GM10266 (cell line): ENCODE measurements around the gene BTBD9.

Experiments
- DNase-seq: peaks from one replicate; pipeline ENCODE4 v3.0.0; 2012; ENCODE audit errors: extremely low spot score
- TF ChIP-seq, protein P1 (sequence below): IDR thresholded peaks from 2 replicates; pipeline ENCODE4 v1.5.1; 2012; ENCODE audit warnings: mild to moderate bottlenecking, low read depth; ENCODE audit not compliant: control insufficient read depth, insufficient read depth; ENCODE audit errors: missing control alignments

Gene BTBD9

DNA sequence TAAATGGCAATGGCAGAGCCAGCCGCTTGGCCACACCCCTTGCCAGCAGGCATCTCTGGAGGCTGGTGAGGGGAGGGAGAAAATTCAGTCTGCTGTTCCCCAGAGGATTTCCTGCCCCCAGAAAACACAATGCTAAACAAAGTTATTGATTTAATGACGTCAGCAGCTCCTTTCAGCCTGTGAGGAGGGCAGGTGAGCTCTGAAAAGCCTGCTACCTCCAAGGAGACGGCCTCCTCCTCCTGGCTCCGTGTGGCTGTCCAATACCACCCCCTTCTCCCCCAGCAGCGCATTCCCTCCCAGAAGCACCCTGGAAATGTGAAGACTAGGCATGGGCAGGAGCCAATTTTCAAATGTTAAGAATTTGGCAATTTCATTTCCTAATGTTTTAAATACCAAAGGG lies 427.1 kb downstream of the BTBD9 start:
- no peak for DNase-seq

DNA sequence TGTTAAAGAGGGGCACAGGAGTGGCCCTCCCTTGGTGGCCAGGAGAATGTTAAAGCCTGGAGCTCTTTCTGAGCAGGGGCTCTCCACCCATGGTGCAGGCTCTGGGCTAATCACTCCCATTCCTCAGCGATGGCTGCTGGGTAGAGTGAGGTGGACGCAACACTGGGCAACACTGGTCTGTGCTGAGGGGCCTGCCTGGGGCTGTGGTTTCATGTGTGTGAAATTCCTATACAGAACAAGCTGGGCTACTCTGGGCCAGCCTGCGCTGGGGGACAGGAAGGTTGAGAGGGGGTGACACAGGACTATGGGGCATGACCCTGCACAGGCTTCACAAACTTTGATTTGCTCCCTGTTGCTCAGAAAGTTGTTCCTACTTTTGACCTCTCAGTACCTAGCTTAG lies 427.6 kb downstream of the BTBD9 start:
- DNase-seq: no peak
- TF ChIP-seq, protein P1, sequence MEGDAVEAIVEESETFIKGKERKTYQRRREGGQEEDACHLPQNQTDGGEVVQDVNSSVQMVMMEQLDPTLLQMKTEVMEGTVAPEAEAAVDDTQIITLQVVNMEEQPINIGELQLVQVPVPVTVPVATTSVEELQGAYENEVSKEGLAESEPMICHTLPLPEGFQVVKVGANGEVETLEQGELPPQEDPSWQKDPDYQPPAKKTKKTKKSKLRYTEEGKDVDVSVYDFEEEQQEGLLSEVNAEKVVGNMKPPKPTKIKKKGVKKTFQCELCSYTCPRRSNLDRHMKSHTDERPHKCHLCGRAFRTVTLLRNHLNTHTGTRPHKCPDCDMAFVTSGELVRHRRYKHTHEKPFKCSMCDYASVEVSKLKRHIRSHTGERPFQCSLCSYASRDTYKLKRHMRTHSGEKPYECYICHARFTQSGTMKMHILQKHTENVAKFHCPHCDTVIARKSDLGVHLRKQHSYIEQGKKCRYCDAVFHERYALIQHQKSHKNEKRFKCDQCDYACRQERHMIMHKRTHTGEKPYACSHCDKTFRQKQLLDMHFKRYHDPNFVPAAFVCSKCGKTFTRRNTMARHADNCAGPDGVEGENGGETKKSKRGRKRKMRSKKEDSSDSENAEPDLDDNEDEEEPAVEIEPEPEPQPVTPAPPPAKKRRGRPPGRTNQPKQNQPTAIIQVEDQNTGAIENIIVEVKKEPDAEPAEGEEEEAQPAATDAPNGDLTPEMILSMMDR: no peak

More for the DNA sequence above, 427.1 kb downstream of the BTBD9 start:
- TF ChIP-seq, protein P1: no peak

DNA sequence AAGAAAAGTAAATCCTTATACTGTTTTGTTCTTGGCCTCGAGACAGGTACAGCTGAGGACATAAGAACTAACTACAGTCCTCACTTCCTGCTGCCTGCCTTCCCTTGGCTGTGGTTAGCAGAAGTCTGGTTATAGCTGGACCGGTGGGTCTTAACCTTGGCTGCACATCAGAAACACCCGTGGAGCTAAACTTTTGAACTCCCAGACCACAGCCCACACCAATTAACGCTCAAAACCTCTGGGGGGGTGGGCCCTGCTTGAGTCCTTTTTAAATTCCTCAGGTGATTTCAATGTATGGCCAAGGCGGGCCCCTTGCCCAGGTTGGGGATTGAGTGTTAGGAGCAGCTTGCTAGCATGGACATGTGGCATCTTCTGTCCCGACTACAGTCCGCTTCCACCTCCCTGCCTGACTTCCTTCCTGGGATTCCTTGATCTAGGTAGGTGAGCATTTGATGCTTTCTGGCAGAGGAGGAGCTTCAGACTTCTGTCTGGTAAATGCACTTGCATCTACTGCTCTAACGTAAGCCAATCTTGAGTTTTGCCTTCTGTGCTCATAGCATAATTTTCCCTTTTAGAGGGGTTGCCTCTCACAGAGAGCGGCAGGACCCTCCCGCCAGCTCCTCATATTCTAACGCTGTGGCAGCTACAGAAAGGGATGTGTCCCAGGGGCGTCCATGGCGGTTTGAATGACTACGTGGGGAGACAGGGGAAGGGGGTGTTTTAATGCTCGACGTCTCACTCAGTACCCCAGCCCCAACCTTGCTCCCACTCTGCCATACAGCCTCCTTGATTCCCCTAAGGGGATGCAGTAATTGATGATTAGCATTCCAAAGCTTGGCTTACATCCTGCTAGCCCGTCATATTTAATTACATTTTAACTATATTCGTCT lies 430.1 kb downstream of the BTBD9 start:
- no peak for DNase-seq

DNA sequence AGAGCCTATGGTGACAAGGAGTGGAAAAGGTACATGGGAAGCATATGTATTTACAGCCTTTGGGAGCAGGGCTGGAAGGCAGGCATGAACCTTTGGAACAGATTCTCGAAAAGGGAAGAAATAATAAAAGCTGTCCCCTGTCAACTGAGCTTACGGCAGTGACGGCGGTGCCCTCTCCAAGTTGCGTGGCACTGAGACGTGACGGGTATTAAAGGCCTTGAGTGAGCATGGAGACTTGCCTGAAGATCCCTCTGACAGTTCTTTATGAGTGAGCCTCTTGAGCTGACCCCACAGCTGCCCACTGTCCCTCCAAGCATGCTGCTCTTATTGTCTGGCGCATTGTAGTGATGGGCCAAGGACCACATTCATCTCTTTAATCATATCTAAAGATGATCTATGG lies 431.7 kb downstream of the BTBD9 start:
- TF ChIP-seq, protein P1: no peak
- no peak for DNase-seq

More for the DNA sequence above, 430.1 kb downstream of the BTBD9 start:
- TF ChIP-seq, protein P1: no peak

DNA sequence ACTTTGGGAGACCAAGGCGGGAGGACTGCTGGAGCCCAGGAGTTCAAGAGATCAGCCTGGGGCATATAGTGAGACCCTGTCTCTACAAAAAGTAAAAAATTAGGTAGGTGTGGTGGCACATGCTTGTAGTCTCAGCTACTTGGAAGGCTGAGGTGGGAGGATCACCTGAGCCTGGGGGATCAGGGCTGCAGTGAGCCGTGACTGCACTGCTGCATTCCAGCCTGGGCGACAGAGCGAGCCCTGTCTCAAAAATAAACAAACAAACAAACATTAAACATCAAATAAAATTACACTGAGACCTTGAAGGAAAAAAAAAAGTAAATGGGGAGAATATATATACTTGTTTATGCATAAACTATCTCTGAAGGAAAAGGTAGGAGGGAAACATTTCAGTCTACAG lies 432.4 kb downstream of the BTBD9 start:
- TF ChIP-seq, protein P1: no peak
- DNase-seq: no peak

DNA sequence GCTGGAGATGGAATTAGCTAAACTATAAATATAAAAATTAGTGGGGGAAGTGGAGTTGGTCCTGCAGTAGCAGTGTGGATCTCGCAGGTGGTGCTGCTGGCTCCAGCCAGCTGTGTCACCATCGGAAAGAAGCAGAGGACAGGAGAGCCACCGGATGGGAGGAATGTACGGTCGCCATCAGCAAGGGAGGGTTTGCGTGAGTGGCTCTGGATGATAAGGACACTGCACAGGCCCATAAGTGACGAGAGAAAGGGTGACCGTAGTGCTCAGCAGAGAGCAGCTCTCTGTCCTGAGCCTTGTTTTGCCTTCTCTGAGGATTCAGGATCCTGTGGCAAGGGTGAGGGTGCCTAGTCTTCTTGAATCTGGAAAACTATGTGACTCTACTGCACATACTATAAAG lies 441.5 kb downstream of the BTBD9 start:
- DNase-seq: no peak
- TF ChIP-seq, protein P1: no peak

DNA sequence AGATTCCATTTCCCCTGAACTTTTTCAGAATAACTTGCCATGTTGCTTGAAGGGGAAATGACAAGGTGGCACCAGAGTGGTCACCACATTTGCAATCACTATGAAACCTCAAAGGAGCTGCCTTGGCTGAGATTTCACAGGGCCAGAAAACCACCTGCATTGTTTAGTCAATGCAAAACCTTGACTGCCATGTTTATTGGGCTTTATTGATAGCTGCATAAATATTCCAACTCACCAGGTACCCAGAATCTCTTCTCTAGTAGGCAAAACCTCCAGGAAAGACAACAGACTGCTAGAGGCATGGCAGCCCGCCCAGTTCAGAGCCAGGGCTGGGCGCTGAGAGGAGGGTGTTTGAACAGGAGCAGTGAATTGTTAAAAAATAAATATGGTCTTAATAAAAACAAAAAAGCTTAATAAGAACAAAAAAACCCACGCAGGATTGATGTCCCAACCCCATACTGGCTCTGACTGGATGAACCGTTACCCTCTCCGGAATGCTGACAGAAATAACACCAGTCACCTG lies 444.6 kb downstream of the BTBD9 start:
- DNase-seq: no peak
- TF ChIP-seq, protein P1: no peak
